ENCODE data around the gene FZD4. TPM values are rescaled to one million over a fixed set of nuclear protein-coding genes. Genes with fewer than 3 reads are reported as not detected.
"Not testable (repeated sequence)": the region's sequence is repeated elsewhere in the genome, so short reads cannot be mapped to it uniquely, and the experiment has no call there.

Gene FZD4
- total RNA-seq, 1 experiment from 2014 or later: 4.4 TPM

GRCh38 chr11:86948733-86949132 lies 6.5 kb downstream of the FZD4 start:
- DNase-seq (ENCODE audit: low read depth, low spot score) (no peak), ATAC-seq (no peak)
- Histone ChIP-seq H3K4me3 (replicated peaks in 1 of 2; ENCODE audit: low read depth in 1 of 2, low read length in 2 of 2) (no peak overlapping the region), H3K27me3 (ENCODE audit: insufficient read depth, low read length) (no peaks in the 10 kb centered on the region), H3K79me2 (ENCODE audit: insufficient read depth, low read length) (no peaks in the 10 kb centered on the region), H3K9me3 (ENCODE audit: control insufficient read depth in 1 of 2, insufficient read depth in 1 of 2, low read depth in 1 of 2, low read length in 2 of 2) (no peaks in the 10 kb centered on the region), H3K27ac (ENCODE audit: low read depth, low read length) (no peak overlapping the region), H4K20me1 (ENCODE audit: insufficient read depth) (no peaks in the 10 kb centered on the region), H3K4me2 (ENCODE audit: low read length) (no peak overlapping the region), H3K9ac (ENCODE audit: low read length) (no peak overlapping the region), H3K4me1 (ENCODE audit: control insufficient read depth in 1 of 2, insufficient read depth in 2 of 2, low read length in 2 of 2) (no peaks in the 10 kb centered on the region), H3K9me2 (ENCODE audit: insufficient read depth) (no peaks in the 10 kb centered on the region), H3K36me3 (ENCODE audit: control insufficient read depth in 1 of 2, insufficient read depth in 2 of 2, low read length in 2 of 2) (no peaks in the 10 kb centered on the region), H2AFZ (ENCODE audit: low read depth, low read length, poor library complexity, severe bottlenecking) (no peak overlapping the region)
- TF ChIP-seq ELF1 (IDR thresholded peaks at IDR 0.05; ENCODE audit: borderline replicate concordance, low read depth) (no peak), CTCF (IDR thresholded peaks at IDR 0.05 in 2 of 3, conservative IDR thresholded peaks at IDR 0.05 in 1 of 3; ENCODE audit: borderline replicate concordance in 1 of 3, insufficient read depth in 1 of 3, low read depth in 2 of 3, low read length in 2 of 3) (no peak), ZFX (IDR thresholded peaks at IDR 0.05) (no peak), RAD21 (IDR thresholded peaks at IDR 0.05; ENCODE audit: low read depth) (no peak), SRF (IDR thresholded peaks at IDR 0.05; ENCODE audit: low read depth) (no peak), SIN3A (IDR thresholded peaks at IDR 0.05; ENCODE audit: low read depth) (no peak)
- ChIA-PET CTCF (interaction anchor here (1.9 kb wide), 1 partner anchor 10 kb away, joined by 6 read pairs; no protein-coding TSS in a partner anchor), RAD21 (ENCODE audit: low non-redundant PET in 1 of 2, low total read pairs in 2 of 2, uncharacterized antibody in 2 of 2, unreplicated experiment in 2 of 2) (no interaction called here), POLR2A (no interaction called here)
- BruUV-seq (replicated peaks): no TSS peak
- intact Hi-C loops (cut with micrococcal nuclease): no loop called here

GRCh38 chr11:86947541-86947940 lies 7.7 kb downstream of the FZD4 start:
- H3K27me3 ChIP-seq (ENCODE audit: insufficient read depth, low read length): no peaks in the 10 kb centered on the region
- no peaks in the 10 kb centered on the region for H3K79me2 ChIP-seq (ENCODE audit: insufficient read depth, low read length)
- ChIA-PET CTCF (interaction anchor here (1.0 to 1.9 kb wide), 2 partner anchors 8 to 9 kb away, joined by 3 to 6 read pairs; no protein-coding TSS in a partner anchor), RAD21 (ENCODE audit: low non-redundant PET in 1 of 2, low total read pairs in 2 of 2, uncharacterized antibody in 2 of 2, unreplicated experiment in 2 of 2) (no interaction called here), POLR2A (no interaction called here)
- ATAC-seq (no peak), DNase-seq (ENCODE audit: low read depth, low spot score) (no peak)
- no peaks in the 10 kb centered on the region for H3K9me2 ChIP-seq (ENCODE audit: insufficient read depth)
- no peaks in the 10 kb centered on the region for H3K36me3 ChIP-seq (ENCODE audit: control insufficient read depth in 1 of 2, insufficient read depth in 2 of 2, low read length in 2 of 2)
- H4K20me1 ChIP-seq (ENCODE audit: insufficient read depth): no peaks in the 10 kb centered on the region
- H3K27ac ChIP-seq (ENCODE audit: low read depth, low read length): no peak overlapping the region
- no peak overlapping the region for H2AFZ ChIP-seq (ENCODE audit: low read depth, low read length, poor library complexity, severe bottlenecking)
- no peaks in the 10 kb centered on the region for H3K9me3 ChIP-seq (ENCODE audit: control insufficient read depth in 1 of 2, insufficient read depth in 1 of 2, low read depth in 1 of 2, low read length in 2 of 2)
- no peak overlapping the region for H3K4me3 ChIP-seq (replicated peaks in 1 of 2; ENCODE audit: low read depth in 1 of 2, low read length in 2 of 2)
- TF ChIP-seq TCF7L2 (IDR thresholded peaks at IDR 0.05; ENCODE audit: borderline replicate concordance, extremely low read depth, insufficient read depth, insufficient read length) (no peak), RAD21 (IDR thresholded peaks at IDR 0.05; ENCODE audit: low read depth) (no peak), CEBPB (IDR thresholded peaks at IDR 0.05; ENCODE audit: low read depth) (no peak), ZFX (IDR thresholded peaks at IDR 0.05) (no peak), POLR2A (IDR thresholded peaks at IDR 0.05; ENCODE audit: borderline replicate concordance, extremely low read depth, insufficient read depth, insufficient read length) (no peak), JUND (IDR thresholded peaks at IDR 0.05) (no peak), ZNF274 (IDR thresholded peaks at IDR 0.05; ENCODE audit: low read depth, low read length) (no peak)
- BruUV-seq (replicated peaks): no TSS peak
- no peak overlapping the region for H3K9ac ChIP-seq (ENCODE audit: low read length)
- H3K4me2 ChIP-seq (ENCODE audit: low read length): no peak overlapping the region
- H3K4me1 ChIP-seq (ENCODE audit: control insufficient read depth in 1 of 2, insufficient read depth in 2 of 2, low read length in 2 of 2): no peaks in the 10 kb centered on the region
- intact Hi-C loops (cut with micrococcal nuclease): no loop called here

- ATAC-seq; H3K4me1 ChIP-seq (ENCODE audit: control insufficient read depth in 1 of 2, insufficient read depth in 2 of 2, low read length in 2 of 2); CTCF ChIA-PET; H3K27ac ChIP-seq (ENCODE audit: low read depth, low read length); H4K20me1 ChIP-seq (ENCODE audit: insufficient read depth); DNase-seq (ENCODE audit: low read depth, low spot score); H2AFZ ChIP-seq (ENCODE audit: low read depth, low read length, poor library complexity, severe bottlenecking); RAD21 ChIA-PET (ENCODE audit: low non-redundant PET in 1 of 2, low total read pairs in 2 of 2, uncharacterized antibody in 2 of 2, unreplicated experiment in 2 of 2); H3K36me3 ChIP-seq (ENCODE audit: control insufficient read depth in 1 of 2, insufficient read depth in 2 of 2, low read length in 2 of 2); H3K9me2 ChIP-seq (ENCODE audit: insufficient read depth); H3K27me3 ChIP-seq (ENCODE audit: insufficient read depth, low read length); BruUV-seq (replicated peaks); H3K4me3 ChIP-seq (replicated peaks in 1 of 2; ENCODE audit: low read depth in 1 of 2, low read length in 2 of 2); H3K79me2 ChIP-seq (ENCODE audit: insufficient read depth, low read length); H3K9ac ChIP-seq (ENCODE audit: low read length); intact Hi-C loops (cut with micrococcal nuclease); H3K9me3 ChIP-seq (ENCODE audit: control insufficient read depth in 1 of 2, insufficient read depth in 1 of 2, low read depth in 1 of 2, low read length in 2 of 2); H3K4me2 ChIP-seq (ENCODE audit: low read length); POLR2A ChIA-PET: not testable (repeated sequence)
Measured at GRCh38 chr11:86943505-86943904, 11.7 kb downstream of the FZD4 start.
